SK-N-SH (cell line): ENCODE results near the gene GRB10. TPM values are rescaled to one million over a fixed set of nuclear protein-coding genes. Genes with fewer than 3 reads are reported as not detected.

Experiments
- CTCF ChIA-PET: fragments of 300-600, 350-600 bp; formaldehyde crosslinking; extraction: SDS; loops from one replicate; lab custom pipeline; 2021; lab: Yijun Ruan, JAX
- POLR2A ChIA-PET: fragments of 350-600 bp; sonication (Branson Sonifier 250); formaldehyde crosslinking; extraction: SDS; loops from one replicate; lab custom pipeline; 2020; ENCODE audit warnings: antibody characterized with exemption, inconsistent platforms; lab: Yijun Ruan, JAX
- DNase-seq: peaks from one replicate; pipeline ENCODE4 v3.0.0; 2012
- H2AFZ ChIP-seq: fragments of 200-600 bp; sonication (generic); 2 replicates; pipeline ENCODE4 v1.8.1; 2016; ENCODE audit warnings: antibody characterized with exemption, mild to moderate bottlenecking, low read depth
- H3F3A ChIP-seq: fragments of 200-600 bp; sonication (generic); replicated peaks from 2 replicates; pipeline ENCODE3; 2016; ENCODE audit warnings: antibody characterized with exemption, mild to moderate bottlenecking; ENCODE audit not compliant: insufficient read depth
- H3K27ac ChIP-seq, 2 experiments: fragments of 200-500 bp in 1 of 2; fragments of 200-600 bp in 1 of 2; sonication (Bioruptor generic) in 1 of 2; sonication (generic), shearing (Covaris generic) in 1 of 2; 2 replicates each; pipeline versions ENCODE4 v1.5.1 to v1.6.1; 2014 to 2016; ENCODE audit warnings: low read depth in 2 of 2, inconsistent platforms in 1 of 2, low read length in 1 of 2, mild to moderate bottlenecking in 1 of 2, mixed read lengths in 1 of 2
- H3K27me3 ChIP-seq: fragments of 200-600 bp; sonication (generic), shearing (Covaris generic); 2 replicates; pipeline ENCODE4 v1.6.1; 2016; ENCODE audit warnings: mixed run types; ENCODE audit not compliant: insufficient read depth
- H3K36me3 ChIP-seq, 2 experiments: fragments of 200-500 bp in 1 of 2; fragments of 200-600 bp in 1 of 2; sonication (Bioruptor generic) in 1 of 2; sonication (generic) in 1 of 2; replicated peaks in 1 of 2; 2 replicates each; pipeline versions ENCODE3 to v1.5.1; 2014 to 2016; ENCODE audit warnings: low read length in 1 of 2, mild to moderate bottlenecking in 1 of 2; ENCODE audit not compliant: insufficient read depth in 2 of 2, control insufficient read depth in 1 of 2
- H3K4me1 ChIP-seq, 2 experiments: fragments of 200-500 bp in 1 of 2; fragments of 200-600 bp in 1 of 2; sonication (Bioruptor generic) in 1 of 2; sonication (generic), shearing (Covaris generic) in 1 of 2; 2 replicates each; pipeline versions ENCODE4 v1.5.1 to v1.6.1; 2014 to 2016; ENCODE audit warnings: low read depth in 1 of 2, low read length in 1 of 2, mixed run types in 1 of 2; ENCODE audit not compliant: insufficient read depth in 2 of 2, control insufficient read depth in 1 of 2
- H3K4me2 ChIP-seq: fragments of 200-600 bp; sonication (generic), shearing (Covaris generic); 2 replicates; pipeline ENCODE4 v1.6.1; 2017; ENCODE audit warnings: mixed run types
- H3K4me3 ChIP-seq, 2 experiments: fragments of 200-500 bp in 1 of 2; fragments of 200-600 bp in 1 of 2; sonication (Bioruptor generic) in 1 of 2; sonication (generic), shearing (Covaris generic) in 1 of 2; 2 replicates each; pipeline versions ENCODE4 v1.5.1 to v1.8.1; 2014 to 2016; ENCODE audit warnings: low read depth in 2 of 2, inconsistent platforms in 1 of 2, low read length in 1 of 2, mild to moderate bottlenecking in 1 of 2, mixed read lengths in 1 of 2, moderate library complexity in 1 of 2
- H3K79me2 ChIP-seq: fragments of 200-600 bp; sonication (generic); 2 replicates; pipeline ENCODE4 v1.8.1; 2017; ENCODE audit warnings: mild to moderate bottlenecking; ENCODE audit not compliant: insufficient read depth
- H3K9ac ChIP-seq: fragments of 200-600 bp; sonication (generic); 2 replicates; pipeline ENCODE4 v1.6.1; 2017; ENCODE audit warnings: mixed run types
- H3K9me2 ChIP-seq: fragments of 200-600 bp; sonication (generic); 2 replicates; pipeline ENCODE4 v1.6.1; 2017; ENCODE audit warnings: mixed run types
- H3K9me3 ChIP-seq: fragments of 200-600 bp; sonication (generic); 2 replicates; pipeline ENCODE4 v1.6.1; 2017; ENCODE audit warnings: mixed run types, mild to moderate bottlenecking, moderate library complexity
- H4K20me1 ChIP-seq: fragments of 200-600 bp; sonication (generic); 2 replicates; pipeline ENCODE4 v1.6.1; 2017; ENCODE audit warnings: mild to moderate bottlenecking, mixed run types; ENCODE audit not compliant: insufficient read depth
- CHD2 ChIP-seq: fragments of 150-350 bp; IDR thresholded peaks from 2 replicates; pipeline ENCODE4 v1.6.1; 2018; ENCODE audit warnings: low read length; ENCODE audit not compliant: partially characterized antibody
- ELF1 ChIP-seq: IDR thresholded peaks from 2 replicates; pipeline ENCODE4 v1.4.0; 2012
- EP300 ChIP-seq, 2 experiments: IDR thresholded peaks; 2 replicates each; pipeline versions ENCODE4 v1.4.0 to v1.6.1; 2012; ENCODE audit warnings: borderline replicate concordance in 1 of 2, low read depth in 1 of 2, low read length in 1 of 2
- EZH2phosphoT487 ChIP-seq: fragments of 200-600 bp; sonication (generic); IDR thresholded peaks from 2 replicates; pipeline ENCODE4 v1.6.1; 2017; ENCODE audit warnings: low read depth, mixed run types, mild to moderate bottlenecking, antibody characterized with exemption, moderate library complexity, borderline replicate concordance
- FOXM1 ChIP-seq: IDR thresholded peaks from 2 replicates; pipeline ENCODE4 v1.4.0; 2012; ENCODE audit warnings: low read depth, mild to moderate bottlenecking
- GABPA ChIP-seq: IDR thresholded peaks from 2 replicates; pipeline ENCODE4 v1.4.0; 2012; ENCODE audit warnings: low read depth, mild to moderate bottlenecking
- GATA2 ChIP-seq: sonication (generic); formaldehyde crosslinking; IDR thresholded peaks from 2 replicates; pipeline ENCODE4 v1.5.0; 2020; ENCODE audit warnings: mild to moderate bottlenecking, missing genetic modification reagents
- JUND ChIP-seq: IDR thresholded peaks from 2 replicates; pipeline ENCODE4 v1.4.0; 2012
- MEF2A ChIP-seq: IDR thresholded peaks from 2 replicates; pipeline ENCODE4 v1.4.0; 2012; ENCODE audit warnings: low read depth, borderline replicate concordance
- RAD21 ChIP-seq: IDR thresholded peaks from 2 replicates; pipeline ENCODE4 v1.6.1; 2012; ENCODE audit warnings: mild to moderate bottlenecking, low read length
- RCOR1 ChIP-seq: fragments of 150-350 bp; IDR thresholded peaks from 2 replicates; pipeline ENCODE4 v1.6.1; 2017; ENCODE audit warnings: antibody characterized with exemption, low read length
- RXRA ChIP-seq: IDR thresholded peaks from 2 replicates; pipeline ENCODE4 v1.4.0; 2012; ENCODE audit warnings: low read depth, mild to moderate bottlenecking, borderline replicate concordance
- TCF12 ChIP-seq: IDR thresholded peaks from 2 replicates; pipeline ENCODE4 v1.4.0; 2012
- TEAD4 ChIP-seq: IDR thresholded peaks from 2 replicates; pipeline ENCODE4 v1.4.0; 2012; ENCODE audit warnings: mild to moderate bottlenecking, borderline replicate concordance; ENCODE audit not compliant: insufficient read depth
- YY1 ChIP-seq: IDR thresholded peaks from 2 replicates; pipeline ENCODE4 v1.4.0; 2012; ENCODE audit warnings: low read depth, mild to moderate bottlenecking
- WGBS: methylation state at CpG from one replicate; pipeline ENCODE4 v1.1.6; 2017; ENCODE audit warnings: low lambda C conversion rate; 5-methylcytosine and 5-hydroxymethylcytosine counted together
- polyA plus RNA-seq, 3 experiments: library from polyadenylated mRNA; depleted of rRNA; stranded (reverse); fragments of >200 nt; gene quantifications; 2 replicates each; pipeline ENCODE4 v1.2.3, GENCODE V29; 2012
- TF ChIP-seq, protein P1 (sequence below): IDR thresholded peaks from 2 replicates; pipeline ENCODE4 v1.4.0; 2012; ENCODE audit warnings: low read depth, borderline replicate concordance
- TF ChIP-seq, protein P2 (sequence below): IDR thresholded peaks from 2 replicates; pipeline ENCODE4 v1.4.0; 2012; ENCODE audit warnings: low read depth
- TF ChIP-seq, protein P3 (sequence below): fragments of 200-600 bp; sonication (generic); IDR thresholded peaks from 2 replicates; pipeline ENCODE4 v1.6.1; 2017; ENCODE audit warnings: antibody characterized with exemption, mild to moderate bottlenecking, moderate library complexity
- TF ChIP-seq, protein P4 (sequence below): fragments of 150-350 bp; IDR thresholded peaks from 2 replicates; pipeline ENCODE4 v1.6.1; 2016; ENCODE audit warnings: mild to moderate bottlenecking, low read depth, low read length

Gene GRB10
- polyA plus RNA-seq, 1 of the 3 experiments (the other 2 are of a cell fraction) = 5.1 TPM

DNA sequence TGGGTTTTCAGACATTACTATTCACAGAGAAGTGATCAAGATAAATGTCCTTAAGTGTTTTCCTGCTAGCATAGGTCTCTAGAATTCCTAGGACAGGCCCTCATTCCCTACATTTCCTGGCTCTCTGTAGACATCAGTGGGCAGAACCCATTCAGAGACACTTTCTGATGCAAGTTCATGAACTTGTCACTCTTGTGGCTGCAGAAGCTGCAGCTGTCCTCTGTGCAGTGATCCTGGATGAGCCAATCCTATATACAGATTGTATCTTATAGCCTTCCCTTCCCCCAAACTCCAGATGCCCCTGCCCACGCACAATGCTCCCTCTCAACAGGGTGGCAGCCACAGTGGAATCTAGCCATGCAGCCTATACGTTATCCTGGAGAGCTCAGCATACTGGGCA lies 12.6 kb upstream of the GRB10 start:
- Histone ChIP-seq H4K20me1 (peaks cover 17% of the 10 kb centered on the region), H3K79me2 (peaks cover 23% of the 10 kb centered on the region), H3K9ac (no peak overlapping the region), H3K36me3 (no peaks in the 10 kb centered on the region), H3K9me2 (no peaks in the 10 kb centered on the region), H3K9me3 (0 out of 2 replicates have a peak, but pooled peaks cover 5% of the 10 kb centered on the region), H3K4me1 (peaks cover 0 to 2% of the 10 kb centered on the region in 2 experiments; a peak in 1 of 4 replicates), H3K4me2 (no peak overlapping the region), H3K27me3 (no peaks in the 10 kb centered on the region; the same call in 1 of the 2 replicates), H3F3A (peaks cover 16% of the 10 kb centered on the region), H3K27ac (no peak overlapping the region), H3K4me3 (no peak overlapping the region), H2AFZ (no peak overlapping the region)
- ChIA-PET POLR2A (no interaction called here), CTCF (interaction anchor here (1.0 kb wide), 1 partner anchor 9 kb away, joined by 3 read pairs; no protein-coding TSS in a partner anchor)
- TF ChIP-seq GABPA = no peak
- TF ChIP-seq RAD21 = no peak
- no peak for TF ChIP-seq MEF2A
- TF ChIP-seq RXRA = no peak
- TF ChIP-seq, protein P1, sequence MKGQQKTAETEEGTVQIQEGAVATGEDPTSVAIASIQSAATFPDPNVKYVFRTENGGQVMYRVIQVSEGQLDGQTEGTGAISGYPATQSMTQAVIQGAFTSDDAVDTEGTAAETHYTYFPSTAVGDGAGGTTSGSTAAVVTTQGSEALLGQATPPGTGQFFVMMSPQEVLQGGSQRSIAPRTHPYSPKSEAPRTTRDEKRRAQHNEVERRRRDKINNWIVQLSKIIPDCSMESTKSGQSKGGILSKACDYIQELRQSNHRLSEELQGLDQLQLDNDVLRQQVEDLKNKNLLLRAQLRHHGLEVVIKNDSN = no peak
- no peak for TF ChIP-seq RCOR1
- no peak for TF ChIP-seq YY1
- no peak for TF ChIP-seq FOXM1
- TF ChIP-seq CHD2 = no peak
- no peak for TF ChIP-seq ELF1
- TF ChIP-seq, protein P2, sequence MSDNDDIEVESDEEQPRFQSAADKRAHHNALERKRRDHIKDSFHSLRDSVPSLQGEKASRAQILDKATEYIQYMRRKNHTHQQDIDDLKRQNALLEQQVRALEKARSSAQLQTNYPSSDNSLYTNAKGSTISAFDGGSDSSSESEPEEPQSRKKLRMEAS = no peak
- DNase-seq = no peak
- 23% methylated on average over 2 of the region's 2 CpGs for WGBS

DNA sequence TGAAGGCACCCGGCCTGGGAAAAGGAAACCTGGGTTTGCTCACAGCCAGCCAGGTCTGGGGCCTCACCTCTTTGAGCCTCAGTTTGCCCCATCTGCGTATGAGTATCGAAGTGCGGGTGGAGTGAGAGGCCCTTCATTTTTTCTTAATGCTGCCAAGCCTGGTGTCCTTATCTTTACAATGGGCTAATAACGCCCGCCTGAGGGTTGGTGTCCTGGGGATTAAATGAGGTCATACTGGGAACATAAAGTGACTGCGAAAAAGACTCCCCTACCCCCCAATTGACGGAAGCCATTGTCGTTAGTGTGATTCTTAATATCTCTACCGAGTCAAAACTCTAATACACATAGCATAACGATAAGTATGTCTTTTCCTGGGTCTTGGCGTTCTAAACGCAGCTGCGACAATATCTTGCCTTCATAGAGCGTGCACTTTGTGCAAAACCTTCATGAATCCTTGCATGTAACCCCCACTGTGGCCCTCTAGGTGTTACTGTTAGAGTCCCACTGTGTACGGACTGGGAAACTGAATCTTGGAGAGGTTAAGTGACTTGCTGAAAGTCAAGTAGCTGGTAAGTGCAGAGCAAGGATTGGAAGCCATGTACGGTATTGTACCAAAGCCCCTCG lies 11.4 kb upstream of the GRB10 start:
- H3K4me3 ChIP-seq = peak overlapping the region; percentile 43 to 53
- H3K36me3 ChIP-seq = peaks cover 0 to 3% of the 10 kb centered on the region in 2 experiments
- H3K9me3 ChIP-seq = 0 out of 2 replicates have a peak, but pooled peaks cover 5% of the 10 kb centered on the region
- H3K79me2 ChIP-seq = peaks cover 35% of the 10 kb centered on the region
- WGBS = 51% methylated on average over 18 of the region's 18 CpGs
- DNase-seq = no peak
- peaks cover 0 to 7% of the 10 kb centered on the region in 2 experiments; a peak in 1 of 4 replicates for H3K4me1 ChIP-seq
- peak overlapping the region in 1 of 2 experiments; percentile 48; a peak in 1 of 4 replicates for H3K27ac ChIP-seq
- H3F3A ChIP-seq = peaks cover 16% of the 10 kb centered on the region
- peak overlapping the region; percentile 71; the same call in 1 of the 2 replicates for H3K4me2 ChIP-seq
- H4K20me1 ChIP-seq = peaks cover 29% of the 10 kb centered on the region
- H3K9ac ChIP-seq = peak overlapping the region; percentile 50; the same call in 1 of the 2 replicates
- H3K27me3 ChIP-seq = no peaks in the 10 kb centered on the region
- H2AFZ ChIP-seq = peak overlapping the region; percentile 92
- no peaks in the 10 kb centered on the region for H3K9me2 ChIP-seq
- ChIA-PET POLR2A (no interaction called here), CTCF (interaction anchor here (0.6 kb wide), 1 partner anchor 25 kb away, joined by 3 read pairs; no protein-coding TSS in a partner anchor)
- TF ChIP-seq GATA2 (CRISPR knock-in tag) = no peak
- no peak for TF ChIP-seq RAD21
- TF ChIP-seq, protein P3, sequence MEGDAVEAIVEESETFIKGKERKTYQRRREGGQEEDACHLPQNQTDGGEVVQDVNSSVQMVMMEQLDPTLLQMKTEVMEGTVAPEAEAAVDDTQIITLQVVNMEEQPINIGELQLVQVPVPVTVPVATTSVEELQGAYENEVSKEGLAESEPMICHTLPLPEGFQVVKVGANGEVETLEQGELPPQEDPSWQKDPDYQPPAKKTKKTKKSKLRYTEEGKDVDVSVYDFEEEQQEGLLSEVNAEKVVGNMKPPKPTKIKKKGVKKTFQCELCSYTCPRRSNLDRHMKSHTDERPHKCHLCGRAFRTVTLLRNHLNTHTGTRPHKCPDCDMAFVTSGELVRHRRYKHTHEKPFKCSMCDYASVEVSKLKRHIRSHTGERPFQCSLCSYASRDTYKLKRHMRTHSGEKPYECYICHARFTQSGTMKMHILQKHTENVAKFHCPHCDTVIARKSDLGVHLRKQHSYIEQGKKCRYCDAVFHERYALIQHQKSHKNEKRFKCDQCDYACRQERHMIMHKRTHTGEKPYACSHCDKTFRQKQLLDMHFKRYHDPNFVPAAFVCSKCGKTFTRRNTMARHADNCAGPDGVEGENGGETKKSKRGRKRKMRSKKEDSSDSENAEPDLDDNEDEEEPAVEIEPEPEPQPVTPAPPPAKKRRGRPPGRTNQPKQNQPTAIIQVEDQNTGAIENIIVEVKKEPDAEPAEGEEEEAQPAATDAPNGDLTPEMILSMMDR = no peak
- no peak for TF ChIP-seq FOXM1
- TF ChIP-seq TEAD4 = no peak
- no peak for TF ChIP-seq MEF2A
- no peak for TF ChIP-seq RXRA
- no peak for TF ChIP-seq YY1
- no peak for TF ChIP-seq TCF12
- no peak for TF ChIP-seq EZH2phosphoT487
- no peak for TF ChIP-seq JUND
- TF ChIP-seq EP300 (IDR thresholded peaks at IDR 0.05; ENCODE audit: borderline replicate concordance in 1 of 2, low read depth in 1 of 2, low read length in 1 of 2) = no peak
- no peak for TF ChIP-seq CHD2
- TF ChIP-seq, protein P4, sequence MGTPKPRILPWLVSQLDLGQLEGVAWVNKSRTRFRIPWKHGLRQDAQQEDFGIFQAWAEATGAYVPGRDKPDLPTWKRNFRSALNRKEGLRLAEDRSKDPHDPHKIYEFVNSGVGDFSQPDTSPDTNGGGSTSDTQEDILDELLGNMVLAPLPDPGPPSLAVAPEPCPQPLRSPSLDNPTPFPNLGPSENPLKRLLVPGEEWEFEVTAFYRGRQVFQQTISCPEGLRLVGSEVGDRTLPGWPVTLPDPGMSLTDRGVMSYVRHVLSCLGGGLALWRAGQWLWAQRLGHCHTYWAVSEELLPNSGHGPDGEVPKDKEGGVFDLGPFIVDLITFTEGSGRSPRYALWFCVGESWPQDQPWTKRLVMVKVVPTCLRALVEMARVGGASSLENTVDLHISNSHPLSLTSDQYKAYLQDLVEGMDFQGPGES = no peak
